ENCODE measurements around the gene CNTN6. TPM values are rescaled to one million over a fixed set of nuclear protein-coding genes. Genes with fewer than 3 reads are reported as not detected.

The CNTN6 gene
- polyA plus RNA-seq, 2 of the 4 experiments (the other 2 are of a cell fraction), result not detected

- Histone ChIP-seq H3K4me1 (no peaks in the 10 kb centered on the region), H3K4me2 (no peak overlapping the region), H3K4me3 (no peak overlapping the region), H3K9me3 (peaks cover 8% of the 10 kb centered on the region; the same call in 1 of the 3 replicates), H3K27ac (no peak overlapping the region)
- FAIRE-seq (no peak), ATAC-seq (no peak), DNase-seq (ENCODE audit: low read depth in 1 of 2, low spot score in 1 of 2) (no peak)
- TF ChIP-seq FOSB (CRISPR knock-in tag; IDR thresholded peaks at IDR 0.05), result no peak
- TF ChIP-seq RFX5 (IDR thresholded peaks at IDR 0.05), result no peak
- no peak for TF ChIP-seq CBX8 (IDR thresholded peaks at IDR 0.05)
- TF ChIP-seq CEBPB (IDR thresholded peaks at IDR 0.05), result no peak
- no peak for TF ChIP-seq HOXB5 (CRISPR knock-in tag; IDR thresholded peaks at IDR 0.05)
- TF ChIP-seq ZFP36 (IDR thresholded peaks at IDR 0.05; ENCODE audit: borderline replicate concordance, partially characterized antibody), result no peak
- TF ChIP-seq, protein P1, sequence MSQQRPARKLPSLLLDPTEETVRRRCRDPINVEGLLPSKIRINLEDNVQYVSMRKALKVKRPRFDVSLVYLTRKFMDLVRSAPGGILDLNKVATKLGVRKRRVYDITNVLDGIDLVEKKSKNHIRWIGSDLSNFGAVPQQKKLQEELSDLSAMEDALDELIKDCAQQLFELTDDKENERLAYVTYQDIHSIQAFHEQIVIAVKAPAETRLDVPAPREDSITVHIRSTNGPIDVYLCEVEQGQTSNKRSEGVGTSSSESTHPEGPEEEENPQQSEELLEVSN (IDR thresholded peaks at IDR 0.05; ENCODE audit: borderline replicate concordance, low read depth), result no peak
- ChIA-PET POLR2A (no interaction called here), CTCF (no interaction called here)
- WGBS (ENCODE audit: missing lambda C conversion rate), result 18% methylated on average over 4 of the region's 4 CpGs
Observed at GRCh38 chr3:1183320-1184048, 90.7 kb downstream of the CNTN6 start.

- H3K4me3 ChIP-seq, result no peak overlapping the region
- H3K4me2 ChIP-seq, result no peak overlapping the region
- no peak for FAIRE-seq
- H3K27ac ChIP-seq, result no peak overlapping the region
- no peaks in the 10 kb centered on the region for H3K9me3 ChIP-seq
- WGBS (ENCODE audit: missing lambda C conversion rate), result 45% methylated on average over 3 of the region's 3 CpGs
- H3K4me1 ChIP-seq, result no peaks in the 10 kb centered on the region
- no peak for DNase-seq (ENCODE audit: low read depth in 1 of 2, low spot score in 1 of 2)
- CTCF ChIA-PET, result no interaction called here
- TF ChIP-seq FOSL2 (IDR thresholded peaks at IDR 0.05) (no peak), FOSL2 (CRISPR knock-in tag; IDR thresholded peaks at IDR 0.05) (no peak), HOXB13 (CRISPR knock-in tag; IDR thresholded peaks at IDR 0.05; ENCODE audit: low read depth) (no peak), NFE2L2 (conservative IDR thresholded peaks at IDR 0.05; ENCODE audit: low read length) (no peak), PBX3 (IDR thresholded peaks at IDR 0.05) (no peak), JUN (IDR thresholded peaks at IDR 0.05) (no peak), NR3C1 (IDR thresholded peaks at IDR 0.05) (no peak), HOXA7 (CRISPR knock-in tag; IDR thresholded peaks at IDR 0.05) (no peak), SREBF2 (IDR thresholded peaks at IDR 0.05) (no peak), MYC (IDR thresholded peaks at IDR 0.05; ENCODE audit: borderline replicate concordance, low read length) (no peak), MAFK (IDR thresholded peaks at IDR 0.05; ENCODE audit: partially characterized antibody) (no peak), ZC3H11A (IDR thresholded peaks at IDR 0.05) (no peak), POLR2AphosphoS2 (conservative IDR thresholded peaks at IDR 0.05; ENCODE audit: low read length) (no peak), CHD2 (IDR thresholded peaks at IDR 0.05; ENCODE audit: low read length, partially characterized antibody) (no peak)
- TF ChIP-seq, protein P1 (IDR thresholded peaks at IDR 0.05; ENCODE audit: borderline replicate concordance, low read depth), result no peak
- ATAC-seq, result no peak
- POLR2A ChIA-PET, result no interaction called here
Observed at GRCh38 chr3:1190569-1190968, 97.7 kb downstream of the CNTN6 start.

DNA sequence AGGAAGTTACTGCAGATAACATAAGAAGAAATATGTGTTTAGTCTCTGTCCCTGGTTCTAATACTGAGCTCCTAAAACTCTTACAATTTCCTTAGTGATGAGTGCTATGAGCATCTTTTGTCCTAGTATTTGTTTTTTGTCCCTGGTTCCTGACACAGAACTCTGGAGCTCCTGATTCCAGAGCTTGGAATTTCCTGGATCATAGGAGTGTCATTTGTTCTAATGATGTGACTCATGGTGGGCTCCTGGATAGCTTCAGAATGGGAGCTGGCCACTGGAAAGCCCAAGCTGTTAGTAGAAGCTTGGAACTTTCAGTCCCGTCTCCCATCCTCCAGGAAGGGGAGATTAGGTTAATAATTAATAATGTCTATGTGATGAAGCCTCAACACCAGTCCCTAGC is 98.2 kb downstream of the CNTN6 start:
- Histone ChIP-seq H3K9me3 (no peaks in the 10 kb centered on the region), H3K27ac (no peak overlapping the region), H3K4me2 (no peak overlapping the region), H3K4me3 (no peak overlapping the region), H3K4me1 (no peaks in the 10 kb centered on the region)
- ATAC-seq, result no peak
- FAIRE-seq, result no peak
- TF ChIP-seq ESRRA (IDR thresholded peaks at IDR 0.05; ENCODE audit: borderline replicate concordance, low read length) (no peak), EHF (CRISPR knock-in tag; IDR thresholded peaks at IDR 0.05) (no peak)
- DNase-seq (ENCODE audit: low read depth in 1 of 2, low spot score in 1 of 2), result no peak
- ChIA-PET CTCF (no interaction called here), POLR2A (no interaction called here)
- 0% methylated on average over 1 of the region's 1 CpG for WGBS (ENCODE audit: missing lambda C conversion rate)
